ENCODE data around the gene UBE2K. TPM values are rescaled to one million over a fixed set of nuclear protein-coding genes. Genes with fewer than 3 reads are reported as not detected.
A peak's percentile ranks its signal among the peaks of the same experiment; 100 is the strongest.
"Not testable (repeated sequence)": the region's sequence is repeated elsewhere in the genome, so short reads cannot be mapped to it uniquely, and the experiment has no call there.

Gene UBE2K
- total RNA-seq, 1 donor, result 10.8 TPM

DNA sequence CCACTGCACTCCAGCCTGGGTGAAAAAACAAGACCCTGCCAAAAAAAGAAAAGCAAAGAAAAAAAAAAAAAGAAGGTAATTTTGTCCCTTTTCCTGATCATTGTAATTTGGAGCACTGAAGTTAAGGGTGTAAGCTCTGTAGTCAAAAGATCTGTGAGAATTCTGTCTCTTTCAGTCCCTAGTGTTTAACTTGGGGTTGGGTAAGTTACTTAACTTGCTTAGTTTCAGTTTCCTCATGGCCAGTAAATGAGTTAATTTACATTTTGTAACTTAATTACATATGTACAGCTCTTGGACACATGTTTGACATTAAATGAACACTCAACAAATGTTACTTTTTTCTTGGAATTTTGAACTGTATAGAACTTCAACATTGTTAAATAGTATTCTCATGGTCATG, 10.9 kb upstream of the UBE2K start:
- DNase-seq (ENCODE audit: low read depth in 2 of 3, low spot score in 2 of 3), result no peak

DNA sequence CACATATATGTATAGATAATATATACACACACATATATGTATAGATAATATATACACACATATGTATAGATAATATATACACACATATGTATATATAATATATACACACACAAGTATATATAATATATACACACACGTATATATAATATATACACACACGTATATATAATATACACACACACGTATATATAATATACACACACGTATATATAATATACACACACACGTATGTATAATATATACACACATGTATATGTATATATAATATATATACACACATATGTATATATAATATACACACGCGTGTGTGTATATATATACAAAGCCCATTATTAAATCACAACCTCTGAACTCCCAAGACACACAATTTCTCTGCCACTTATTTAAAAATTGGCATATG, 8.0 kb upstream of the UBE2K start:
- DNase-seq (ENCODE audit: low read depth in 2 of 3, low spot score in 2 of 3), result no peak

DNA sequence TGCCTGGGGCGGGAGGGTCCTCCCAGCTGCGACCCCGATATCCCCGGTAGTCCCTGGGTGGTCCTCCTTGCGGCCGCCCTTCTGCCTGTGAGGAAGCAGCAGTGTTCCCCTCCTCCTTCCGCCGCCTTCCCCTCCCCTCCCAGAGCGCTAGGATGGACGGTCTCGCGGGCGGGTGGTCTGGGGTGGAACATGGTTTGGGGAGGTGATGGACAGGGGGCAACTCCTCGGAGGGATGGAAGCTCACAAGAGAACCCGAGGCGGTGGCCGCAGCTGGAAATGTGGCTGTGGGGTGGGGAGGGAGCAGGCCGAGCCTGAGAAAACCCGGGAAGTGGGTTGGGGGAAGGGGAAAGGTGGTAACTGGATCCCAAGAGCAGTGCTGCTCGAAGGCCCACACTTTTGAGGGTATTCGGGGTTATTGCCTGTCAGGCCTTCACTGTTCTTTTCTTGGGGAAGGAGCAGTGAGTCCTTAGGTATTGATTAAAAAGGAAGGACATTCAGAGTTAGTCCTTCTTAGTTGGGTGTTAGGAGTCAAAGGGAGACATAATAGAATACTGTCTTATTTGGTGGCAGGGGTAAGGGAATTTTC, 581 bp downstream of the UBE2K start:
- DNase-seq (ENCODE audit: low read depth in 2 of 3, low spot score in 2 of 3), result peak in 1 of 3 donors; percentile 48

DNA sequence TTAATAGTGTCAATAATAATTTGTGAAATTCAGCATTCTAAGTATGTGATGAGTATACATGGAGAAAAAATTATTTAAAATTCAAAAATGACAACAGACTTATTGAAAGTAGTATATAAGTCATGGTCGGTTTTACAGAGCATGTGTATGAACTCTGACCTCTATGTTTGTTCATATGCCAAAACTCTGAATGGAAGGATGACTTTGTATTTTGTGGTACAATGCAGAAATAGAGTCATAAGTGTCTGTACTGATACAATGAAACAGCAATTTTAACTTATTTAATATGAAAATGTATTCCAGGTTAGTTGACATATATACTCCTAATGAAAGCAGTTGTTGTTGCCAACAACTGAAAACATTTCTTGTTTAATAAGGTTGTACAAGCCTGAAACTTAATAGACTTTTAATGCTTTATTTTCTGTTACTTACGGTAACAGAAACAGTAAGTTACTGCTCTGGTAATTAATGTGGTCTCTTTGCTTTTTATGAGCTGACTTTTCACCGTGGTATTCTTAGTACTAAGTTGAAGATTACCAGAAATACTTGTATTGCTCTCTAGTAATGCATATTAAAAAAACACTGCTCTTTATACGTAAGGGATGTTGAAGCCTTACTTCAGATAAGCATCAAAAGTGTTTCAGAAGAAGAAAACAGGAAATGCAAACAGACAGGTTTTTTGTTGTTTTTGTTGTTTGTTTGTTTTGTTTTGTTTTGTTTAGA, 1.9 kb downstream of the UBE2K start:
- DNase-seq (ENCODE audit: low read depth in 2 of 3, low spot score in 2 of 3), result peak in 2 of 3 donors; percentile 12 to 15

DNA sequence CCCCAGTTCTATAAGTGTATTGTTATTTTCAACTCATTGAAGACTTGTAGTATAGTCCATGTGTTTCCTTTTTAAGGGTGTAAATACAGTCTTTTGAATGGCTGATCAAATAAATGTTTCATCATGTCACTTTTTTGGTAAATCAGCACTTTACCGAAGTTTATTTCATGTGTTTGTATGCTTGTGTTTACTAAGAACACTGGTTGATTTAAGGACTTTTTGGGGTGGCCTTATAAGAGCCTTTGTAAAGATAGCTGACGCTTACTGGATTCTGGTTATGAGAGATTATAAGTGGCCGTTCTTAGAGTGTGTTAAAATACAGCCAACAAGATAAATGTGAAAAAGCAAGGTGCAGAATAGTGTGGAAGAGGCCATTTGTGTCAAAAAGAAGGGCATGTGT, 2.6 kb downstream of the UBE2K start:
- no peak for DNase-seq (ENCODE audit: low read depth in 2 of 3, low spot score in 2 of 3)

DNA sequence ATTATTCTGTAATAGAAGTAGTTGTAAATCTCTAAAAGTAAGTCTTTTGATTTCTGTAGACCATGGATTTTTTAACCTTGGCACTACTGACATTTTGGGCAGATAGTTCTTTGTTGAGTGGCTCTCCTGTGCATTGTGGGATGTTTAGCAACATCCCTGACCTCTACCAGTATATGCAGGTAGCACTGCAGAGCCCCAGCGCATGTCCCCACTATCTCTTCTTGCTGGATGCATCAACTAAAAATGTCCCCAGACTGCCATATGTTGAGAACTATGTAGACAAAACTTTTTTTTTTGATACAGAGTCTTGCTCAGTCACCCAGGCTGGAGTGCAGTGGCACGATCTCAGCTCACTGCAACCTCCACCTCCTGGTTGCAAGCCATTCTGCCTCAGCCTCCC, 4.8 kb downstream of the UBE2K start:
- no peak for DNase-seq (ENCODE audit: low read depth in 2 of 3, low spot score in 2 of 3)

DNA sequence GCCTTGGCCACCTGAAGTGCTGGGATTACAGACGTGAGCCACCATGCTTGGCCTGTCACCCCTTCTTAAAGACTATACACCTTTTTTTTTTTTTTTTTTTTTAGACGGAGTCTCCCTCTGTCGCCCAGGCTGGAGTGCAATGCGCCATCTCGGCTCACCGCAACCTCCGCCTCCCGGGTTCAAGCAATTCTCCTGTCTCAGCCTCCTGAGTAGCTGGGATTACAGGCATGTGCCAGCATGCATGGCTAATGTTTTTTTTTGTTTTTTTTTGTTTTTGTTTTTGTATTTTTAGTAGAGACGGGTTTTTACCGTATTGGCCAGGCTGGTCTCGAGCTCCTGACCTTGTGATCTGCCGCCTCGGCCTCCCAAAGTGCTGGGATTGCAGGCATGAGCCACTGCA, 6.9 kb downstream of the UBE2K start:
- not testable (repeated sequence) for DNase-seq (ENCODE audit: low read depth in 2 of 3, low spot score in 2 of 3)

DNA sequence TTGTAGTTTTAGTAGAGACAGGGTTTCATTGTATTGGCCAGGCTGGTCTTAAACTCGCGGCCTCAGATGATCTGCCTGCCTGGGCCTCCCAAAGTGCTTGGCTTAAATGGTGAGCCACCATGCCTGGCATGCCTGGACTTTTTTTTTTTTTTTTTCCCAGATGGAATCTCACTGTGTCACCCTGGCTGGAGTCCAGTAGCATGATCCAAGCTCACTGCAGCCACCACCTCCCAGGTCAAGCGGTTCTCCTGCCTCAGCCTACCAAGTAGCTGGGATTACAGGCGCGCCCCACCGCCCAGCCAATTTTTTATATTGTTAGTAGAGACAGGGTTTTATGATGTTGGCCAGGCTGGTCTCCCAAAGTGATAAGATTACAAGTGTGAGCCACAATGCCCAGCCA, 8.4 kb downstream of the UBE2K start:
- no peak for DNase-seq (ENCODE audit: low read depth in 2 of 3, low spot score in 2 of 3)

DNA sequence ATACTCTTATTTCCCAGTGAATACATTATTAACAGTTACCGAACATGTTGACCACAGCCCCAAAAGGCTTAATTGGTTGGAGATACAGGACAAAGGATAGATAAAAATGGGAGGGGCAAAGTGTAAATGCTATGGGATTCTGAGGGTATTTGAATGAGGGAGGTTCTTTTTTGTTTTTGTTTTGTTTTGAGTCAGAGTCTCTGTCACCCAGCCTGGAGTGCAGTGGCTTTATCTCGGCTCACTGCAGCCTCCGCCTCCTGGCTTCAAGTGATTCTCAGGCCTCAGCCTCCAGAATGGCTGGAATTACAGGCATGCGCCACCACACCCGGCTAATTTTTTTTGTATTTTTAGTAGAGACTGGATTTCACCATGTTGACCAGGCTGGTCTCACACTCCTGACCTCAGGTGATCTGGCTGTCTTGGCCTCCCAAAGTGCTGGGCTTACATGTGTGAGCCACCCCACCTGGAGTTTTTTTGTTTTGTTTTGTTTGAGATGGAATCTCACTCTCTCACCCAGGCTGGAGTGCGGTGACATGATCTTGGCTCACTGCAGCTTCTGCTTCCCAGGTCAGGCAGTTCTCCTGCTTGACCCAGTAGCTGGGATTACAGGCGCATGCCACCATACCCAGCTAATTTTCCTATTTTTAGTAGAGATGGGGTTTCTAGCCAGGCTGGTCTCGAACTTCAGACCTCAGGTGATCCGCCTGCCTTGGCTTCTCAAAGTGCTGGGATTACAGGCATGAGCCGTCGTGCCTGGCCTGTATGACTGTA, 9.0 kb downstream of the UBE2K start:
- no peak for DNase-seq (ENCODE audit: low read depth in 2 of 3, low spot score in 2 of 3)

DNA sequence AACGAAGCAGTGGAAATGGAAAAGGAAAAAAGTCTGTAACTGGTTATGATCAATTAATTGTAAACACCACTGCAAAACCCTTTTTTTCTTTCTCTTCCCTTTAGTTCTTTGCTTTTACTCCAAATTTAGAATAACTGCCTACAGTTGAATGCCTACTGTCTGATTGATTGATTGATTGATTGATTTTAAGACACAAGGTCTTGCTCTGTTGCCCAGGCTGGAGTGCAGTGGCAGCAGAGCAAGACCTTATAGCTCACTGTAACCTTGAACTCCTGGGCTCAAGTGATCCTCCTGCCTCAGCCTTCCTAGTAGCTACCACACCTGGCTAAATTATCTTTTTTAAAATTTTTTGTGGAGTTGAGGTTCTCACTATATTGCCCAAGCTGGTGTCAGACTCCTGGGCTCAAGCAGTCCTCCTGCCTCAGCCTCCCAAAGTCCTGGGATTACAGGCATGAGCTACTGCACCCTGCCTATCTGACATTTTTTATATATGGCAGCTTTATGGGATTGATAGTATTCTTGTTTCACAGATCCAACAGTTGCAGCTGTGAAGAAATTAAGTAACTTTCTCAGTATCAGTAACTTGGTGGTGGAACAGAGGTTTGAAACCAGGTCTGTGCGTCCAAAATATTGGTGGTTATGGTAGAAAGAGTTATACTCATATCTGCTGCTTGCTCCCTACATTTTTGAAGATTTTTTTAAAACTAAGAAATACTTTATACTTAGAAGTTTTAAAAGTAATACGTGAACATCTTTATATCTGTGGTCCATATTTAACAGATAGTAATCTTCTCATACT, 12.4 kb downstream of the UBE2K start:
- DNase-seq (ENCODE audit: low read depth in 2 of 3, low spot score in 2 of 3), result no peak

DNA sequence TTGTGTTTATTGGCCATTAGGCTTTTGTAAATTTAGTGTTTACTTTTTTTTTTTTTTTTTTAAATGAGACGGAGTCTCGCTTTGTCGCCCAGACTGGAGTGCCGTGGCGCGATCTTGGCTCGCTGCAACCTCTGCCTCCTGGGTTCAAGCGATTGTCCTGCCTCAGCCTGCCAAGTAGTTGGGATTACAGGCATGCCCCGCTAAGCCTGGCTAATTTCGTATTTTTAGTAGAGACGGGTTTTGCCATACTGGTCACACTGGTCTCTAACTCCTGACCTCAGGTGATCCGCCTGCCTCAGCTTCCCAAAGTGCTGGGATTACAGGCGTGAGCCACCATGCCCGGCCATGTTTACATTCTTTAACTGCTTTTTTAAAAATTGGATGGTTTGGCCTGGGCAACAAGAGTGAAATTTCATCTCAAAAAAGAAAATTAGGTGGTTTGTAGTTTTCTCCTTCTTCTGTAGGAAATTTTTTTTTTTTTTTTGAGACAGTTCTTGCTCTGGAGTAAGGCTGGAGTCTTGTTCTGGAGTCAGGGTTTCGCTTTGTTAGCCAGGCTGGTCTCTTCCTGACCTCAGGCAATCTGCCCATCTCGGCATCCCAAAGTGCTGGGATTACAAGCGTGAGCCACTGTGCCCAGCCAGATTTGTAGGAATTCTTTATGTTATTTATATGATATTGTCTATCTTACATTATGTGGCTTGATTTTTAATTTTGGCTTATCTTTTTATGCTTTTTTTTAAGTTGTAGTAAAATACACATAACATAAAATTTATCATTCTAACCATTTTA, 15.1 kb downstream of the UBE2K start:
- DNase-seq (ENCODE audit: low read depth in 2 of 3, low spot score in 2 of 3), result no peak

DNA sequence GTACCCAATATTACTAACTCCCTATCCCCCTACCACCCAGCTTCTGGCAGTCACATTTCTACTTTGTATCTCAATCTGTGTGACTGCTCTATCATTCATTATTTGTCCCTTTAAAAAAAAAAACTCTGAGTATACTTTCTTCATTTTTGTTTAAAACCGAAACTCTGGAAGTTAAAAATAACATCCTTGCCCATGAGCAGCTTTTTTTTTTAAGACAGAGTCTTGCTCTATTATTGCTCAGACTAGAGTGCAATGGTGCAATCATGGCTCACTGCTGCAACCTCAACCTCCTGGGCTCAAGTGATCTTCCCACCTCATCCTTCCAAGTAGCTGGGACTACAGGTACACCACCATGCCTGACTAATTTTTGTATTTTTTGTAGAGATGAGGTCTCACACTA, 15.8 kb downstream of the UBE2K start:
- no peak for DNase-seq (ENCODE audit: low read depth in 2 of 3, low spot score in 2 of 3)

DNA sequence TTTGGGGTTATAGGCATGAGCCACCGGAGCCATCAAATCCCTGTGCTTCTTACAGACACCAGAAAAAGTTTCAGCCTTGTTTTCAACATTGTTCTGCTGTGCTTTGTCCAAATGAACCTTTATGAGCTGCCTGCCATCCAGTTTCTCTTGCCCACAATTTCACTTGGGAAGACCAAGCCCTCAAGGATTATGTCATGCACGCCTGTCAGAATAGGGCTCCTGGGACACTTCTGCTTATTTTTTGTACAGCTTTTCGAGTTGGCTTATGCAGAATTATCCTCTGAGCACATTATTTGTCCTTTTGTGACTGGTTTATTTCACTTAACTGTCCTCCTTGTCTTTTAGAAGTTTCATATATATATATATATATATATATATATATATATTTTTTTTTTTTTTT, 16.2 kb downstream of the UBE2K start:
- no peak for DNase-seq (ENCODE audit: low read depth in 2 of 3, low spot score in 2 of 3)

DNA sequence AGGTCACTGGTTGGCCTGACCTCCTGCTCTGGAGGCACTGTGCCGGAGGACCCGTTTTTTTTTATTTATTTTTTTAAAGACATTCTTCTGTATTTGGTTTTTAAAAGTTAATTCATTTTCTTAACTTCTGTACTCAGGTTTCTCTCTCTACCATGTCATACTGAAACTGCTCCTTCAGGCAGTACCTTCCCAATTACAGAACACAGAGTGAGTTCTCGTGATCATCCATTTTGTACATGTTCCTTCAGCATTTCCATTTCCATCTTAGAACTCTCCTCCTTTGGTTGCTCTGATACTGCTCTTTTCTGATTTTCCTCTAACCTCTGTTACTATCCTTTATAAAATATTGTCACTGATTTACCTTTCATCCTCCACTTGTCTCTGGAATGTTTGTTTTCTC, 17.9 kb downstream of the UBE2K start:
- no peak for DNase-seq (ENCODE audit: low read depth in 2 of 3, low spot score in 2 of 3)

DNA sequence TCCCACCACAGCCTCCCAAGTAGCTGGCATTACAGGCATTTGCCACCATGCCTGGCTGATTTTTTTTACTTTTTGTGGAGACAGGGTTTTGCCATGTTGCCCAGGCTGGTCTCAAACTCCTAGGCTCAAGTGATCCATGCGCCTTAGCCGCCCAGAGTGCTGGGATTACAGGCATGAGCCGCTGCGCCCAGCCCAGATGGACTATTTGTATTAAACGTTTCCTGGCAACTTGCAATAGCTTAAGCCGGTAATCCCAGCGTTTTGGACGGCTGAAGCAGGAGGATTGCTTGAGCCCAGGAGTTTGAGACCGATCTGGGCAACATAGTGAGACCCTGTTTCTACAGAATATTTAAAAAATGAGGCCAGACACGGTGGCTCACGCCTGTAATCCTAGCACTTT, 18.4 kb downstream of the UBE2K start:
- DNase-seq (ENCODE audit: low read depth in 2 of 3, low spot score in 2 of 3), result no peak

DNA sequence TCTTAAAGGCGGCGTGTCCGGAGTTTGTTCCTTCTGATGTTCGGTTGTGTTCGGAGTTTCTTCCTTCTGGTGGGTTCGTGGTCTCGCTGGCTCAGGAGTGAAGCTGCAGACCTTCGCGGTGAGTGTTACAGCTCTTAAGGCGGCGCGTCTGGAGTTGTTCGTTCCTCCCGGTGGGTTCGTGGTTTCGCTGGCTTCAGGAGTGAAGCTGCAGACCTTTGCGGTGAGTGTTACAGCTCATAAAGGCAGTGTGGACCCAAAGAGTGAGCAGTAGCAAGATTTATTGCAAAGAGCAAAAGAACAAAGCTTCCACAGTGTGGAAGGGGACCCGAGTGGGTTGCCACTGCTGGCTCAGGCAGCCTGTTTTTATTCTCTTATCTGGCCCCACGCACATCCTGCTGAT, 19.8 kb downstream of the UBE2K start:
- DNase-seq (ENCODE audit: low read depth in 2 of 3, low spot score in 2 of 3), result not testable (repeated sequence)

DNA sequence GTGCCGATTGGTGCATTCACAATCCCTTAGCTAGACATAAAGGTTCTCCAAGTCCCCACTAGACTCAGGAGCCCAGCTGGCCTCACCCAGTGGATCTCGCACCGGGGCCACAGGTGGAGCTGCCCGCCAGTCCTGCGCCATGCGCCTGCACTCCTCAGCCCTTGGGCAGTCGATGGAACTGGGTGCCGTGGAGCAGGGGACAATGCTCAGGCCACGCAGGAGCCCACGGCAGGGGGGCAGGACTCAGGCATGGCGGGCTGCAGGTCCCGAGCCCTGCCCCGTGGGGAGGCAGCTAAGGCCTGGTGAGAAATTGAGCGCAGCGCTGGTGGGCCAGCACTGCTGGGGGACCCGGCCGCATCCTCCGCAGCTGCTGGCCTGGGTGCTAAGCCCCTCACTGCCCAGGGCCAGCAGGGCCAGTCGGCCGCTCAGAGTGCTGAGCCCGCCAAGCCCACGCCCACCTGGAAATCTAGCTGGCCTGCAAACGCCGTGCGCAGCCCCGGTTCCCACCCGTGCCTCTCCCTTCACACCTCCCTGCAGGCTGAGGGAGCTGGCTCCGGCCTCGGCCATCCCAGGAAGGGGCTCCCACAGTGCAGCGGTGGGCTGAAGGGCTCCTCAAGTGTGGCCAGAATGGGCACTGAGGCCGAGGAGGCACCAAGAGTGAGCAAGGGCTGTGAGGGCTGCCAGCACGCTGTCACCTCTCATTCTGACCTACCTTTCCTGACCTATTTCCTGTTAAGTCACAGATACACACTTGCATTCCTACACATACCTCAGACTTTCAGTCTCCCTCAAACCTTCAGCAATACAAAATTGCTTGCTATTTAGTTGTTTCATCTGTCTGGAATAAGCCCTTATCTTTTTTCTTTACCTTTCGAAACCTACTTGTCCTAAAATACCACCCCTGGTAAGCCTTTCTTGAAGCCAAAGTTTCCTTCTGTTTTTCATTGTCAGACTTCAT, 20.7 kb downstream of the UBE2K start:
- DNase-seq (ENCODE audit: low read depth in 2 of 3, low spot score in 2 of 3), result no peak

DNA sequence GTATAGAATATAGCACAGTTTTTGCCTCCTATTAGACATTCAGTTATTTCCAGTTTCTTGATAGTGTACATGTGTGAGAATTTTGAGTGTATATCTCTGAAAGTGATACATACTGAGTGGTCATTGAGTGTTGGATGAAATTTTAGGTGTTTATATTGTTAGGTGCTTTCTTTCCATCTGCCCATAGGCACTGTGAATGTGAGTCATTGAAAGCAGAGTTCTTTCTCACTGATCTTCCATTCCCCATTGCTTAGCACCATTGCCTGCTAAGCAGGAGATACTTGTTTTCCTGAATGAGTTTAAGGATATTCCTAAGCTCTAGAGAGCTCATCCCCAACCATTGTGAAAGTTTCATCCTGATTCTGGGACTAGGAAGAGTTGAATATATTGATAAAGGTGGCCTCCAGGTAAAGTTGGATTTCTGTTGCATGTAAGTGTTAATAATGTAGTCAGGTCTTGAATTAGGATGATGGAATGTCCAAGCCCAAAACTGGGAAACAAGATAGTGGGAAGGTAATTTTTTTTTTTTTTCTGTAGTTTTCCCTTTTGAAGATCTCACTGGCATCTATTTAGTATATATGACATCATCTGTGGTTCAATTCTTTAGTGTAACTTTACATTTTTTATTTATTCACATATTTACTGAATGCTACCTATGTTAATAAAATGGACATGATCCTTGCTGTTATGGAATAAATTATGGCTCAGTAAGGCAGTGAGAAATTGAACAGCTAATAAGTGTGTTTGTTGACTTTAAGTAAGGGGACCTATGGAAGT, 22.1 kb downstream of the UBE2K start:
- no peak for DNase-seq (ENCODE audit: low read depth in 2 of 3, low spot score in 2 of 3)
